ENCODE measurements around the gene MAFB. TPM values are rescaled to one million over a fixed set of nuclear protein-coding genes. Genes with fewer than 3 reads are reported as not detected.

MAFB gene
- polyA plus RNA-seq, 1 of the 3 experiments (the other 2 are of a cell fraction): 0.08 TPM

DNA sequence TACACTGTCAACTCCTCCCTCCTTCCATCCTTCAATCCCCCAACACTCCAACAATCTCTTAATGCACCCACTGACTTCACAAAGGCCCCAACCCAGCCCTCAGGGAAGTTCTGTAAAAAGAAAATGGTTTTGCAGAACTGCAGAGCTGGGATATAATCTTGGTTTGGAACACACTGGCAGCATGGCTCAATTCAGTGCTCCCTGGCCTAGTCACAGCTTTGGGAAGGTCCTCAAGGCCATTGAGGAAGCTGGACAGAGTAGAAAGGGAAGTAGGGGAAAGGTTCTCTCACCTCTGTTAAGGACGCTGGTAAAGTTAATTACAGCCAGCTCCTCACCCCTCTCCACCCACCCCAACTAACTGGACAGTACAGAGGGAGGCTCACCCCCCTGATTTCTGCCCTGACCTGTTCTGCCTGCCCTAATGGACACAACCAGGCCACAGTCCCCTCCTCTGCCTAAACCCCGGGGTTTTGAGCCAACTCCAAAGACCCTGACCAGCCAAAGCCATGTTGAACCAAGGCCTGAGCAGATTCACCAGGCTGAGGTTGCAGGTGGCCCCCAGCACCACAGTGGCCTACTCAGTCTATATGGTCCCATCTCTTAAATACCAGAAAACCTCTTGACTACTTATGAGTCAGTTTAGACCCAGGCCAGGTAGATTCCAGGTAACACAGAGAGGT, 49.2 kb downstream of the MAFB start:
- Histone ChIP-seq H3K9ac (no peak overlapping the region), H4K20me1 (ENCODE audit: insufficient read depth) (no peaks in the 10 kb centered on the region), H3F3A (replicated peaks; ENCODE audit: insufficient read depth) (no peaks in the 10 kb centered on the region), H3K27ac (ENCODE audit: low read depth in 2 of 2, low read length in 1 of 2) (no peak overlapping the region), H3K4me3 (ENCODE audit: low read depth in 2 of 2, low read length in 1 of 2) (no peak overlapping the region), H3K27me3 (ENCODE audit: insufficient read depth) (no peaks in the 10 kb centered on the region; the same call in 1 of the 2 replicates), H3K79me2 (ENCODE audit: insufficient read depth) (no peaks in the 10 kb centered on the region), H3K9me2 (no peaks in the 10 kb centered on the region), H3K4me2 (no peak overlapping the region), H3K9me3 (no peaks in the 10 kb centered on the region), H3K36me3 (replicated peaks in 1 of 2; ENCODE audit: control insufficient read depth in 1 of 2, insufficient read depth in 2 of 2, low read length in 1 of 2) (no peaks in the 10 kb centered on the region), H2AFZ (ENCODE audit: low read depth) (no peak overlapping the region), H3K4me1 (ENCODE audit: control insufficient read depth in 1 of 2, insufficient read depth in 2 of 2, low read depth in 1 of 2, low read length in 1 of 2) (no peaks in the 10 kb centered on the region; a peak in 1 of 4 replicates)
- POLR2A ChIA-PET: no interaction called here
- WGBS (ENCODE audit: low lambda C conversion rate): 8% methylated on average over 2 of the region's 2 CpGs
- no peak for DNase-seq
- CTCF ChIA-PET: interaction anchor here (2.3 kb wide), 1 partner anchor 10 kb away, joined by 6 read pairs; no protein-coding TSS in a partner anchor
- TF ChIP-seq EP300 (IDR thresholded peaks at IDR 0.05; ENCODE audit: borderline replicate concordance in 1 of 2, low read depth in 1 of 2, low read length in 1 of 2) (no peak), NFIC (IDR thresholded peaks at IDR 0.05; ENCODE audit: borderline replicate concordance) (no peak), NRF1 (IDR thresholded peaks at IDR 0.05; ENCODE audit: low read depth, low read length) (no peak), RCOR1 (IDR thresholded peaks at IDR 0.05; ENCODE audit: low read length) (no peak), EZH2phosphoT487 (IDR thresholded peaks at IDR 0.05; ENCODE audit: borderline replicate concordance, low read depth) (no peak)
- TF ChIP-seq, protein P1, sequence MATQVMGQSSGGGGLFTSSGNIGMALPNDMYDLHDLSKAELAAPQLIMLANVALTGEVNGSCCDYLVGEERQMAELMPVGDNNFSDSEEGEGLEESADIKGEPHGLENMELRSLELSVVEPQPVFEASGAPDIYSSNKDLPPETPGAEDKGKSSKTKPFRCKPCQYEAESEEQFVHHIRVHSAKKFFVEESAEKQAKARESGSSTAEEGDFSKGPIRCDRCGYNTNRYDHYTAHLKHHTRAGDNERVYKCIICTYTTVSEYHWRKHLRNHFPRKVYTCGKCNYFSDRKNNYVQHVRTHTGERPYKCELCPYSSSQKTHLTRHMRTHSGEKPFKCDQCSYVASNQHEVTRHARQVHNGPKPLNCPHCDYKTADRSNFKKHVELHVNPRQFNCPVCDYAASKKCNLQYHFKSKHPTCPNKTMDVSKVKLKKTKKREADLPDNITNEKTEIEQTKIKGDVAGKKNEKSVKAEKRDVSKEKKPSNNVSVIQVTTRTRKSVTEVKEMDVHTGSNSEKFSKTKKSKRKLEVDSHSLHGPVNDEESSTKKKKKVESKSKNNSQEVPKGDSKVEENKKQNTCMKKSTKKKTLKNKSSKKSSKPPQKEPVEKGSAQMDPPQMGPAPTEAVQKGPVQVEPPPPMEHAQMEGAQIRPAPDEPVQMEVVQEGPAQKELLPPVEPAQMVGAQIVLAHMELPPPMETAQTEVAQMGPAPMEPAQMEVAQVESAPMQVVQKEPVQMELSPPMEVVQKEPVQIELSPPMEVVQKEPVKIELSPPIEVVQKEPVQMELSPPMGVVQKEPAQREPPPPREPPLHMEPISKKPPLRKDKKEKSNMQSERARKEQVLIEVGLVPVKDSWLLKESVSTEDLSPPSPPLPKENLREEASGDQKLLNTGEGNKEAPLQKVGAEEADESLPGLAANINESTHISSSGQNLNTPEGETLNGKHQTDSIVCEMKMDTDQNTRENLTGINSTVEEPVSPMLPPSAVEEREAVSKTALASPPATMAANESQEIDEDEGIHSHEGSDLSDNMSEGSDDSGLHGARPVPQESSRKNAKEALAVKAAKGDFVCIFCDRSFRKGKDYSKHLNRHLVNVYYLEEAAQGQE (IDR thresholded peaks at IDR 0.05; ENCODE audit: low read depth, low read length): no peak

DNA sequence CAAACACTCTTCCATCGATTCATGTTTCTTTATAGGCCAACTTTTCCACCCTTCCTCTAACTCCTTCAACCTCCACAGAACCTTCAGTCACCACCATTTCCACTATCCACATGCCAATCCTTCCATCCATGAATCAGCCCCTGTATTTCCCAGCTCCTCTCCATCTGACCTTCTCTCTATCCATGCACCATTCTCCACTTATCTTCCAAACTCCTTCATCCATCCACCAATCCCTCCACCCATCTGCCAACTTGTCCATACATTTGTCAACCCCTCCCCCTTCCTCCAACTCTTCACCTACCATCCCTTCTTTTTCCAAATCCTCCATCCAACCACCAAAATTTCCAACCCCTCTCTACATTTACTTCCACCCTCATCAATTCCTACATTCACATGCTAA, 49.9 kb downstream of the MAFB start:
- no peak for TF ChIP-seq TAF1 (IDR thresholded peaks at IDR 0.05; ENCODE audit: borderline replicate concordance, low read depth, low read length)
- no peak for DNase-seq
- H3K4me2 ChIP-seq: no peak overlapping the region
- CTCF ChIA-PET: interaction anchor here (2.3 kb wide), 1 partner anchor 10 kb away, joined by 6 read pairs; no protein-coding TSS in a partner anchor
- H4K20me1 ChIP-seq (ENCODE audit: insufficient read depth): no peaks in the 10 kb centered on the region
- no peaks in the 10 kb centered on the region for H3K79me2 ChIP-seq (ENCODE audit: insufficient read depth)
- no peaks in the 10 kb centered on the region for H3K9me2 ChIP-seq
- H3K9me3 ChIP-seq: no peaks in the 10 kb centered on the region
- no peaks in the 10 kb centered on the region; the same call in 1 of the 2 replicates for H3K27me3 ChIP-seq (ENCODE audit: insufficient read depth)
- WGBS (ENCODE audit: low lambda C conversion rate): 0% methylated on average over 1 of the region's 1 CpG
- no peaks in the 10 kb centered on the region; a peak in 1 of 4 replicates for H3K4me1 ChIP-seq (ENCODE audit: control insufficient read depth in 1 of 2, insufficient read depth in 2 of 2, low read depth in 1 of 2, low read length in 1 of 2)
- no peak overlapping the region for H3K9ac ChIP-seq
- H3K27ac ChIP-seq (ENCODE audit: low read depth in 2 of 2, low read length in 1 of 2): no peak overlapping the region
- no peak overlapping the region for H3K4me3 ChIP-seq (ENCODE audit: low read depth in 2 of 2, low read length in 1 of 2)
- H3F3A ChIP-seq (replicated peaks; ENCODE audit: insufficient read depth): no peaks in the 10 kb centered on the region
- no peaks in the 10 kb centered on the region for H3K36me3 ChIP-seq (replicated peaks in 1 of 2; ENCODE audit: control insufficient read depth in 1 of 2, insufficient read depth in 2 of 2, low read length in 1 of 2)
- POLR2A ChIA-PET: no interaction called here
- H2AFZ ChIP-seq (ENCODE audit: low read depth): no peak overlapping the region
